Dedifferentiated amniotic fluid mesenchymal stem cell (primary cell): ENCODE data around the gene HMCN1.
A peak's percentile ranks its signal among the peaks of the same experiment; 100 is the strongest.
"Not testable (repeated sequence)": the region's sequence is repeated elsewhere in the genome, so short reads cannot be mapped to it uniquely, and the experiment has no call there.

ENCODE experiments used
- DNase-seq: peaks from one replicate; pipeline ENCODE4 v3.0.0-alpha.2; 2016; ENCODE audit errors: extremely low spot score

HMCN1 gene

DNA sequence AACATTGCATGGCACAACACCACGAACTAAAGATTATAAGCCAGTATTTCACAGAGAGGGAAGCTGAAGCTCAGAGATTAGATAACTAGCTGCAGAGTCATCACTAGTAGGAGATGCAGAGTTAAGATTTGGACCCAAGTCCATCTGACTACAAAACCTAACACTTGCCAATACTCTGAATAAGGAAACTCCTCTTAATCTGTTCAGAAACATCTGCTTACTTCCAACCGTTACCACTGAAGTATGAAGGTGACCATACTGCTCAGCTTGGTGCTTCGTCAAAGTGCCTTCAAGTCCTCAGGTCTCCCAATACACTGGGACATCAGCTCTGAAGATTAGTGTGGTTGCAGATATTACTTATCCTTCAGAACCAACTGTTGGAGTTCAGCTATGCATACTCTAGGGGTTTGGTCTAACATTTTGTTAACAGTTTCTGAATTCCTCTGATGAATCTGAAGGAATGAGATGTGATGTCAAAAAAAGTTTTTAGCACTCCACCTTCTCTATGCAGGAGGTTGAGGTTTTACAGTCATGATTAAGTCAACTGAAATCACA, 461.3 kb downstream of the HMCN1 start:
- DNase-seq, result no peak

DNA sequence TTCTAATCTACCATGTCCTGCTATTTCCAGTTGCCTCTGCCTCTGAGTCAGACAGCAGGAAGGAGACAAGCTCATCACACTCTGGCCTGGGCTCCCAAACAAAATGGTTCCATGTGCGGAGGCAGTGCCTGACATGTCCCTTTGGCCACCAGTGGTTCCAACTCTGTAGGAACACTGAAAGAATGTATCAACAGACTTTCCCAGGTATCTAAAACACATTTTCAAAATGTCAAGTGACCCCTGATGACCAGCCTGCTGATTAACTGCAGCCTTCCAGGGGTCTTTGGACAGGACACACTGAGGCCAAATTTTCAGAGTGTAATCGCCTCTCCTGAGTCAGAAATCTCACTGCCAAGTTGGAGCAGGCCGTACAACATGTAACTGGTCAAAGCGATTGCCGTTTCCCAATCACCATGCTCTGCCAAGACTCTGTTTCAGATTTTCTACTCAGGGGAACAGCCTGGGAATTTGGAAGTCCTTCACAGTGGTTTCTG, 468.1 kb downstream of the HMCN1 start:
- DNase-seq, result no peak

GRCh38 chr1:186202776-186203175, 468.6 kb downstream of the HMCN1 start:
- no peak for DNase-seq

DNA sequence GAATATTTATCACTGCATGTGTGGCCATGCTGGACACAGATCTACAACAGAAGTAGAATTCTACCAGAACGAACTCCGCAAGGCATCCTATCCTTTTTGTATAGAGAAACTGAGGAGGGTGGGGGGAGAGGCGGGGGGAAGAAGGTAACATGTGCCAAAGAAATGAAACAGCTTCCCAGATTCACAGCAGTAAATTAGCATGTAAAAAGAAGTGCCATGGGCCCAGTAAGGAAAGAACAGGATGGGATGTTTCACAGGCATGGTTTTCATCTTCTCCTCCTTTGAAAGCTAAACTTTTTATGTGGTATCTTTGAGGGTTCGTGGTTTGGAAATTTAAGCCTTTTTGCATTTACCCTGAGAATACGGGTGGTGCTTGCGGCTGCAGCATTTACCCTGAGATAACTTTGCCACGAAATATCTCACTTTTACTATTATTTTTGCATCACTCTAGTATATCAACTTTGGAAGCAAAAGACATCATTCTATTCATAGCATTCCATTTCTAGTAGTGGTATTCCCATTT, 471.9 kb downstream of the HMCN1 start:
- DNase-seq, result no peak

DNA sequence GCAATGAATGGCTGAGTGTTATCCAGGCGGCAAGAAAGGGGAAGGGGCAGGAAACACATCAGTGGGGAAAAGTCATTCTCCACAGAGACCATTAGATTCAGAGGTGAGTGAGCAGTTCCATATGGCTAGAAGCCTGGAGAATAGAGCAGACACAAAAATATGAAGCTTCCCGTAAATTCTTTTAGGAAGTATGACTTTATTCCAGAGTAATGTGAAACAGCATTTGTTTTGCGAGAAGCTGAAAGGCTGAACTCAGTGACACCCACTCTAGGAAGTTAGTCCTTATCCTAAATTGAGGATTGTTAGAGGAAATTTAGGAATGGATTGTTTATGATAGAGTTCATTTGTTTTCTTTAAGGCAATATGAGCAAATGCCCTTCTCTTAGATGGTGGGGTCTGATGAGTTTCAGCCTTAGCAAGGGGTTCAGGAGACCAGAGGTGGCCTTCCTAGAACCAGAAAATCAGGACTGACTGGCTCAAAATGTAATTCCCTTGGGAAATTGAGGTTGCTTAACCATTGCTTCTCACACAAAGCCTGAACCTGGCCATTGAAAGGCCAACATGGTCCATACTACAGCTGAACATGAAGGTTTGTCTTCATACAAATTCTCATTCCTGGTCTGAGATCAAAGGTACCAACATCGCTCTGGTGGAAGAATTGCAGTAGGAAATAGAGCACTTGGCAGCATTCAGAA, 473.3 kb downstream of the HMCN1 start:
- DNase-seq, result no peak

DNA sequence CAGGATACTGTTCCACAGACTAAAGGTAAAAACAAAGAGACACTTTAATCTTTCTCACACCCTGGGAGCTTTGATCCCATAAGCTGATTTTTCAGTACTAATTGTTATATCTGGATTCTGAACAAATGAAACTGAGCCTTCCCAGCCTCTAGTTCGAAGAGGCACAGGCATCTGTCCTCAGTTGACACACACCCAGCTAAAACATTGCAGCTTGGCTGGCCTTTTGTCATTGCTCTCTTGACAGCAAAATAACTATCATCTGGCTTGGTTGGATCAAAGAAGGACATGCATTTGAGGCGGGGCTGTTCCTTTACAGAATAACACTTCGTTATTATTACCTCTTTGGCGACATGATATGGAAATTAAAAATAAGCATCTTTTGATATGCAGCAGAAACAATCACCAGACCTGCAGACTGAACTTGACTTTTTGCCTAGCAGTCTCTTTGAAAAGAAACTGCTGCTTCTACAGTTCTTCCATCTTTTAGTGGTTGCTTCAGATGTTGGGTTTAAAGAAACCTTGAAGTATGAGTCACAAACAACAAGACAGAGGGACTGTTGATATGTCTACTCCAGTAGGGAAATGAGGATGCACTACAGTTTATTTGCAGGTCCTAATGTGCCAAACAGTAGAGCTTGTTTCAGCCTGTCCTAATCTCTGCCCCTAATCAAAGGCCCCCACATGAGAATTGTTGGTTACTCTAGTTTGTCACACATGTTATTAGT, 474.4 kb downstream of the HMCN1 start:
- DNase-seq, result no peak

GRCh38 chr1:186210258-186210657, 476.1 kb downstream of the HMCN1 start:
- DNase-seq, result no peak

- DNase-seq, result not testable (repeated sequence)
These were observed 477.4 kb downstream of the HMCN1 start for GRCh38 chr1:186211583-186211982.

GRCh38 chr1:186212568-186213224, 478.5 kb downstream of the HMCN1 start:
- peak; percentile 92 for DNase-seq

DNA sequence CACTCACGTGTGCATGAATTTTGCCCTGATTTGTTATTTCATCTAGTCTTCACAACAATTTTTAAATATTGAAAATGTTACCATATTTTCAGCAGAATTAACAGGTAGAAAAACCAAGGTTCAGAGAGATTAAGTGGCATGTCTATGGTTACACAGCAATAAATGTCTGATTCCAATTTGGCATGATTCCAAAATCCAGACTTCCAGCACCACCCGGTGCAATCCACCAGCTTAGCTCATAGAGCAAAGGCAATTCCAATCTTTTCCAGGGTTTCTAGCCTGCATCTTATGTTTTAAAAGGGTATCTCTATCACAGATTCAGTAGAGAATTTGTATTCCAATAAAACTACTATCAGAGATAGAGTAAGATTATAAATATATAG, 479.0 kb downstream of the HMCN1 start:
- no peak for DNase-seq

DNA sequence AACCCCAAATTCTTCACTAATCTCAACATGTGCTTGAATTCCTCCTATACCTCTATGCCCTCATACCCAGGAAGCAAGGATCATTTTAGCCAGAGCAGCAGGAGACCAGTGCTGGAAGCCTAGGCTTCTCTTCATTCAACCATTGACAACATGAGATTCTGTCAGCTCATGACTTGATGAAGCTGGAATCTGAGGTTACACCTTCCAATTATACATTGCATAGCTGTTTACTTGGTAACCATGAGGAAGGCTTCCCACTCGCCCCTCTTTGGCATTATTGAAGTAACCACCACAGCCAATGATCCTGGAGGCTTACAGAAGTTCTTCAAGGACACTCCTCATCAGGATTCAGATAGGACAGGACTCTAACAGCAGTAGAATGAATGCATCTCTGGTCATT, 480.6 kb downstream of the HMCN1 start:
- peak; percentile 54 for DNase-seq

- DNase-seq, result no peak
These were observed 481.4 kb downstream of the HMCN1 start for GRCh38 chr1:186215636-186216035.

DNA sequence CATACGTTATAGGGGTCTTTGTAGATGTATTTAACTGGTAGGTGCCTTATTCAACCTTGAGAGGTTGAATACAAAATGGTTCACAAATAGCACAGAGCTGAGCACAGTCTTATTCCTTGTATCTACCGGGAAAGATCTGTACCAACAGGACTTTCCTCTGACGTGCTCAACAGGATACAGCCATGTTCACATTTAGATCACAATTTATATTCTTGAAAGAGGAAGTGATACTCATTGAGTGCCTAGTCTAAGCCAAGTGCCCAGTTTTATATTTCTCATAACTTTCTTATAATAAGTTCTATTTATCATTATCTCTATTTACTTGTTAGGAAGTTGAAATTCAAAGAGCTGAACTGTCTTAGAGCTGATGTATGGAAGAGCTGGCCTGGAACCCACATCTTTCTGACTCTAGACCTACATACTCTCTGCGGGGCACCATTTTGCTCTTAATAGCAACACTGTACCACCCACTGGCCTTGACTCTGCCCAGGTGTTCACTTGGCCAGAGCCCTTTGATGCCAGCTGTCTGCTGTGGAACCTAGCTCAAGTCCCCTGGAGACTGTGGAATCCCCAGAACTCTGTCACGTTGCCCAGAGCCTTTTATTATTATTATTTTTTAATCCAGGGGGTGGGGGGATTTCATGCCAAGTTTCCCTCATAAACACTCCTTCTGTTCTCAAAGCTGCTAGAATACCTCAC, 484.6 kb downstream of the HMCN1 start:
- DNase-seq, result no peak

DNA sequence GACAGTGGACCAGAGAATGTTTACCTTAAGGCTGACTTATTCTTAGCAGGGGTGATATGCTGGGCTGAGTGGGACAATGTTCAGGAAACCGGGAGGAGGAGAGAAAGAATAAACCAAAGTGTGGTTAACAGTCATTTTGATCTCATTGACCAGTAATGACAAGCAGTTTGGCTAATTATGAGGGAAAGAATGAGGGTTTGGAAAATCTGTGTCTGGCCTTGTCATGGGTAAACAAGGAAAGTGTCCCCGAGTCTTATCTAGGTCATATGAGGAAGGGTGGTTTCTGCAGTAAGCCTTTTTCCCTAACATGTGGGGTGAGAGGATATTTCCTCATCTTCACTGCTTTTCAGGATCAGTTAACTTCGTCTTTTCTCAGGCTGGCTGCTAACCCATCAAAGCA, 485.9 kb downstream of the HMCN1 start:
- DNase-seq, result no peak

DNA sequence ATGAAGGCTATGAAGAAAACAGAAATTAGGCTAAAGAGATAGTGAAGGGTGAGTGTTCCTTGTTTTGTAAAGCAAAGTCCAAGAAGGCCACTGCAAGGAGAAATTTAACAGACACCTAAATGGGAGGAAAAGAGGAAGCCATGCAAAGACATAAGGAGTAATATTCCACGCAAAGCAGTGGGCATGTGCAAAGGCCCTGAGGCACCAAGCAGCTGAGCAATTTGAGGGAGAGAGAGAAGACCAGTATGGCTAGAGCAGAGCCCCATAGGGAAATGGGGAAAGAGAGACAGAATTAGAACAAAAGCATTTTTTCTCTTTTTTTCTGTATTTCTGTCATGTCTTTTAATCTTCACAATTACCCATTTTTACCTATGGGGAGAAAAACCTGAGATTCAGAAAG, 486.7 kb downstream of the HMCN1 start:
- DNase-seq, result no peak

- no peak for DNase-seq
These were observed 490.9 kb downstream of the HMCN1 start for GRCh38 chr1:186225096-186225495.

GRCh38 chr1:186228749-186229148, 494.6 kb downstream of the HMCN1 start:
- no peak for DNase-seq

GRCh38 chr1:186231861-186232436, 497.8 kb downstream of the HMCN1 start:
- no peak for DNase-seq

GRCh38 chr1:186234976-186235686, 500.9 kb downstream of the HMCN1 start:
- DNase-seq, result no peak

DNA sequence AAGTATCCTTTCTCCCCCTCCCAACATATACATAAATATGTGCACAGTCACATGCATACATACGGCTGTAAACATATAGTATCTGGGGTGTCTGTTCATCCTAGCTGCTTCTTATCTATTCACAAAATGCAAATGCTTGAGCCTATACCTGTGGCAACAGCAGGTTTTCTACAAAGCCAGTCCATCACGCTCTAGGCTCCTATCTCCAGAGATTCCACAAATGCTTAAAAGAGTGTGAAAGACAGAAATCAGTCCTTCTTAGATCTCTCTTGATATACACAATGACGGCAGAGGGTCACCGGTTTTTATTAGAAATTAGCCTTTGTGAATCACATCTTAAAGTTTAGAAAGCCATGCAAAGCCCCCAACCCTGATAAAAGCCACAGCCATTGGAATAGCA, 501.5 kb downstream of the HMCN1 start:
- DNase-seq, result no peak

DNA sequence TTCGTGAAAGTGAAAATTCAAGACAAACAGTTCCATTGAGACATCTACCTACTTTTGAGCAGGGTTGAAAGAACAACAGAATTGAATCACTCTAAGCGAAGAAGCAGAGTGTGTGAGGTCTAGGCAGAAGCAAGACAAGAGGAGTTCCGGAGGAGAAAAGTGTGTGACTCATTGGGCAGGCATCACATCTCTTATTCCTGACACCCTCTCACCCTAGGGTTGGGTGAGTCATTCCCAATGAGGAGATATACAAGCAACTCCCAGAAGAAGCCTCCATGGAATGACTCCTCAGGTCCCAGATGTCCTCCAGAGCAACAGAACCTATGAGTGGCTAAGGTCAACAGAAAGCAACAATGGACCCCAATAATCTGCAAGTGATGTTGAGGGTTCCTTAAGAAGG, 502.7 kb downstream of the HMCN1 start:
- DNase-seq, result peak; percentile 51
